ENCODE data around the gene ANO9. TPM values are rescaled to one million over a fixed set of nuclear protein-coding genes. Genes with fewer than 3 reads are reported as not detected.
A peak's percentile ranks its signal among the peaks of the same experiment; 100 is the strongest.
"Not testable (repeated sequence)": the region's sequence is repeated elsewhere in the genome, so short reads cannot be mapped to it uniquely, and the experiment has no call there.

ANO9 gene
- total RNA-seq, 1 donor from 2014 or later: 1.9 TPM

- H3K9me3 ChIP-seq (ENCODE audit: insufficient read depth, low read depth, low read length): peaks cover 13% of the 10 kb centered on the region
- peaks cover 21% of the 10 kb centered on the region for H3K4me1 ChIP-seq (ENCODE audit: insufficient read depth, low read length)
- no peak overlapping the region for H3K4me2 ChIP-seq (ENCODE audit: low read length)
- H2AFZ ChIP-seq (ENCODE audit: low read depth, low read length): no peak overlapping the region
- Mint-ChIP-seq H3K27ac (ENCODE audit: unreplicated experiment) (peak overlapping the region; percentile 72), H3K27me3 (ENCODE audit: low read depth, unreplicated experiment) (peaks cover 18% of the 10 kb centered on the region), H3K4me1 (ENCODE audit: low read depth, unreplicated experiment) (no peaks in the 10 kb centered on the region), H3K4me3 (ENCODE audit: unreplicated experiment) (no peak overlapping the region), H3K36me3 (ENCODE audit: low read depth, unreplicated experiment) (peaks cover 10% of the 10 kb centered on the region), H3K9me3 (ENCODE audit: unreplicated experiment) (peaks cover 17% of the 10 kb centered on the region)
- DNase-seq (ENCODE audit: low read depth): no peak
- no peak for TF ChIP-seq EZH2 (IDR thresholded peaks at IDR 0.05; ENCODE audit: insufficient read depth, low read length)
- TF ChIP-seq CTCF (IDR thresholded peaks at IDR 0.05; ENCODE audit: insufficient read depth, low read depth, low read length): no peak
- H3K9ac ChIP-seq (ENCODE audit: low read length): no peak overlapping the region
- H3K79me2 ChIP-seq (ENCODE audit: insufficient read depth, low read length): no peaks in the 10 kb centered on the region
- H4K20me1 ChIP-seq (ENCODE audit: insufficient read depth, low read length): no peaks in the 10 kb centered on the region
- H3K4me3 ChIP-seq (ENCODE audit: insufficient read depth, low read depth, low read length): no peak overlapping the region
- H3K27me3 ChIP-seq (ENCODE audit: insufficient read depth, low read length): no peaks in the 10 kb centered on the region
- FAIRE-seq: no peak
- no peaks in the 10 kb centered on the region for H3K36me3 ChIP-seq (ENCODE audit: insufficient read depth, low read length)
- no peak overlapping the region for H3K27ac ChIP-seq (ENCODE audit: low read depth, low read length)
Measured at GRCh38 chr11:390175-390574, 51.6 kb downstream of the ANO9 start.

- not testable (repeated sequence) for H3K4me1 Mint-ChIP-seq (ENCODE audit: low read depth, unreplicated experiment); H3K27ac ChIP-seq (ENCODE audit: low read depth, low read length); H3K9ac ChIP-seq (ENCODE audit: low read length); H3K4me3 Mint-ChIP-seq (ENCODE audit: unreplicated experiment); DNase-seq (ENCODE audit: low read depth); FAIRE-seq; H3K4me3 ChIP-seq (ENCODE audit: insufficient read depth, low read depth, low read length); H2AFZ ChIP-seq (ENCODE audit: low read depth, low read length); H3K27me3 ChIP-seq (ENCODE audit: insufficient read depth, low read length); H3K27ac Mint-ChIP-seq (ENCODE audit: unreplicated experiment); H3K4me2 ChIP-seq (ENCODE audit: low read length); H3K79me2 ChIP-seq (ENCODE audit: insufficient read depth, low read length); H3K36me3 ChIP-seq (ENCODE audit: insufficient read depth, low read length); H4K20me1 ChIP-seq (ENCODE audit: insufficient read depth, low read length); H3K36me3 Mint-ChIP-seq (ENCODE audit: low read depth, unreplicated experiment)
- Mint-ChIP-seq H3K9me3 (ENCODE audit: unreplicated experiment) (peaks cover 17% of the 10 kb centered on the region), H3K27me3 (ENCODE audit: low read depth, unreplicated experiment) (peaks cover 18% of the 10 kb centered on the region)
- Histone ChIP-seq H3K4me1 (ENCODE audit: insufficient read depth, low read length) (peaks cover 15% of the 10 kb centered on the region), H3K9me3 (ENCODE audit: insufficient read depth, low read depth, low read length) (peaks cover 13% of the 10 kb centered on the region)
Measured at GRCh38 chr11:389369-389768, 52.4 kb downstream of the ANO9 start.

- TF ChIP-seq CTCF (IDR thresholded peaks at IDR 0.05; ENCODE audit: insufficient read depth, low read depth, low read length) (no peak), EZH2 (IDR thresholded peaks at IDR 0.05; ENCODE audit: insufficient read depth, low read length) (no peak)
- Mint-ChIP-seq H3K4me3 (ENCODE audit: unreplicated experiment) (no peak overlapping the region), H3K27ac (ENCODE audit: unreplicated experiment) (no peak overlapping the region), H3K27me3 (ENCODE audit: low read depth, unreplicated experiment) (peaks cover 20% of the 10 kb centered on the region), H3K9me3 (ENCODE audit: unreplicated experiment) (peaks cover 18% of the 10 kb centered on the region), H3K4me1 (ENCODE audit: low read depth, unreplicated experiment) (no peaks in the 10 kb centered on the region), H3K36me3 (ENCODE audit: low read depth, unreplicated experiment) (peaks cover 16% of the 10 kb centered on the region)
- Histone ChIP-seq H4K20me1 (ENCODE audit: insufficient read depth, low read length) (no peaks in the 10 kb centered on the region), H3K4me1 (ENCODE audit: insufficient read depth, low read length) (no peaks in the 10 kb centered on the region), H3K79me2 (ENCODE audit: insufficient read depth, low read length) (no peaks in the 10 kb centered on the region), H3K27ac (ENCODE audit: low read depth, low read length) (no peak overlapping the region), H3K36me3 (ENCODE audit: insufficient read depth, low read length) (no peaks in the 10 kb centered on the region), H3K4me3 (ENCODE audit: insufficient read depth, low read depth, low read length) (no peak overlapping the region), H3K27me3 (ENCODE audit: insufficient read depth, low read length) (no peaks in the 10 kb centered on the region), H3K4me2 (ENCODE audit: low read length) (no peak overlapping the region), H3K9me3 (ENCODE audit: insufficient read depth, low read depth, low read length) (peaks cover 13% of the 10 kb centered on the region), H2AFZ (ENCODE audit: low read depth, low read length) (no peak overlapping the region), H3K9ac (ENCODE audit: low read length) (no peak overlapping the region)
- no peak for FAIRE-seq
- DNase-seq (ENCODE audit: low read depth): no peak
Measured at GRCh38 chr11:387193-387793, 54.5 kb downstream of the ANO9 start.
